Measurements from ENCODE around the gene TRIP10.

GRCh38 chr19:6738787-6739389 lies 592 bp upstream of the TRIP10 start:
- TF ChIP-seq POLR2A (IDR thresholded peaks at IDR 0.05) (no peak), CTCF (IDR thresholded peaks at IDR 0.05) (no peak)

Data from thyroid gland (tissue), 4 donors.